ENCODE data around the gene PDE9A.

PDE9A gene

GRCh38 chr21:42767561-42767835, 114.1 kb downstream of the PDE9A start:
- no peak for DNase-seq (ENCODE audit: low read depth in 3 of 3, low spot score in 1 of 3)

GRCh38 chr21:42768324-42769121, 115.1 kb downstream of the PDE9A start:
- no peak for DNase-seq (ENCODE audit: low read depth in 3 of 3, low spot score in 1 of 3)

- no peak for DNase-seq (ENCODE audit: low read depth in 3 of 3, low spot score in 1 of 3)
These were observed 115.9 kb downstream of the PDE9A start for GRCh38 chr21:42769183-42769819.

GRCh38 chr21:42769820-42770716, 116.6 kb downstream of the PDE9A start:
- no peak for DNase-seq (ENCODE audit: low read depth in 3 of 3, low spot score in 1 of 3)

- DNase-seq (ENCODE audit: low read depth in 3 of 3, low spot score in 1 of 3) = no peak
These were observed 117.5 kb downstream of the PDE9A start for GRCh38 chr21:42770717-42771502.

- no peak for DNase-seq (ENCODE audit: low read depth in 3 of 3, low spot score in 1 of 3)
These were observed 118.0 kb downstream of the PDE9A start for GRCh38 chr21:42771503-42771805.

GRCh38 chr21:42775123-42775522, 121.7 kb downstream of the PDE9A start:
- DNase-seq (ENCODE audit: low read depth in 3 of 3, low spot score in 1 of 3) = no peak

GRCh38 chr21:42775891-42776290, 122.5 kb downstream of the PDE9A start:
- no peak for DNase-seq (ENCODE audit: low read depth in 3 of 3, low spot score in 1 of 3)

GRCh38 chr21:42777064-42777756, 123.8 kb downstream of the PDE9A start:
- DNase-seq (ENCODE audit: low read depth in 3 of 3, low spot score in 1 of 3) = no peak

GRCh38 chr21:42777757-42778344, 124.4 kb downstream of the PDE9A start:
- DNase-seq (ENCODE audit: low read depth in 3 of 3, low spot score in 1 of 3) = no peak

GRCh38 chr21:42779431-42779861, 126.0 kb downstream of the PDE9A start:
- DNase-seq (ENCODE audit: low read depth in 3 of 3, low spot score in 1 of 3) = no peak

GRCh38 chr21:42780617-42781016, 127.2 kb downstream of the PDE9A start:
- DNase-seq (ENCODE audit: low read depth in 3 of 3, low spot score in 1 of 3) = no peak

GRCh38 chr21:42781150-42781970, 127.9 kb downstream of the PDE9A start:
- no peak for DNase-seq (ENCODE audit: low read depth in 3 of 3, low spot score in 1 of 3)

GRCh38 chr21:42781971-42782722, 128.7 kb downstream of the PDE9A start:
- no peak for DNase-seq (ENCODE audit: low read depth in 3 of 3, low spot score in 1 of 3)

GRCh38 chr21:42782723-42783242, 129.4 kb downstream of the PDE9A start:
- no peak for DNase-seq (ENCODE audit: low read depth in 3 of 3, low spot score in 1 of 3)

GRCh38 chr21:42784276-42784675, 130.9 kb downstream of the PDE9A start:
- DNase-seq (ENCODE audit: low read depth in 3 of 3, low spot score in 1 of 3) = no peak

- DNase-seq (ENCODE audit: low read depth in 3 of 3, low spot score in 1 of 3) = no peak
These were observed 131.6 kb downstream of the PDE9A start for GRCh38 chr21:42784896-42785451.
